Ramos (cell line): ENCODE measurements around the gene ELP1.
"Not testable (repeated sequence)": the region's sequence is repeated elsewhere in the genome, so short reads cannot be mapped to it uniquely, and the experiment has no call there.

ENCODE experiments used
- in situ Hi-C: fragments of 300-500 bp; cut with MboI; formaldehyde crosslinking; loops from one replicate; pipeline ENCODE4 v1.14.3; 2022; ENCODE audit warnings: low sequenced_read_pairs; ENCODE audit not compliant: unreplicated experiment

Gene ELP1

GRCh38 chr9:108934323-108934893 is 484 bp upstream of the ELP1 start, which contains the start of gene ABITRAM:
TSS of gene ABITRAM (plus strand) at chr9:108934400. CDS start at chr9:108934487, 87 bp downstream.
- in situ Hi-C loops, result no loop called here

GRCh38 chr9:108933231-108933717 is 650 bp downstream of the ELP1 start:
- in situ Hi-C loops, result no loop called here

- in situ Hi-C loops, result no loop called here
These were observed 5.5 kb downstream of the ELP1 start for GRCh38 chr9:108928386-108928785.

DNA sequence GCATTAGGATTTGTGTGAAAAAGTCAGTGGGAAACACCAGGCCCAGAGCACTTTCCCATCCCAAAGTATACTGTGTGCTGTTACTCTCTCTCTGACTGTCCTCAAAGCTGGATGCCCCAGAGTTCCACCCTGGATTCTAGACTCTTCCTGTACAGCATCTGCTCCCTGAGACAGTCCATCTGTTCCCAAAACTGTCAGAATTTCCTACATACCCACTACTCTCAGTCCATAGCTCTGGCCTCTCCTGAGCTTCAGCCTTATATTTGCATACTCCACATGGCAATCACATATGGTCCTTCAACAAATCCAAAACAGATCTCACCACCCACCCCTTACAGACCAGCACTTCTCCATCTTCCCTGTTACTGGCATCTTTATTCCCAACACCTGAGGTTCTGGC is 9.5 kb downstream of the ELP1 start:
- in situ Hi-C loops, result no loop called here

- in situ Hi-C loops, result no loop called here
These were observed 12.7 kb downstream of the ELP1 start for GRCh38 chr9:108921200-108921599.

DNA sequence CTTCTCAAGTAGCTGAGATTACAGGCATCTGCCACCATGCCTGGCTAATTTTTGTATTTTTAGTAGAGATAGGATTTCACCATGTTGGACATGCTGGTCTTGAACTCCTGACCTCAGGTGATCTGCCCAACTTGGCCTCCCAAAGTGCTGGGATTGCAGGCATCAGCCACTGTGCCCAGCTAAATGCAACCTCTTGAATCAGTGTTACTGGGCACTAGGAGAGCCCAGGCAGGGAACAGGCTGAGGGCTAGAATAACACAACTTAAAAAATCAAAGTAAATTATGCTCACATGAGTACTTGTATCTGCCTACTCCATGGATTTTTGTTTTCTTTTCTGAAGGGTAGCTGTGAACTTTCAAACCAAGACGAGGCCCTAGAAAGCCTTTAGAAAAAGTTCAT is 13.5 kb downstream of the ELP1 start:
- in situ Hi-C loops, result not testable (repeated sequence)

DNA sequence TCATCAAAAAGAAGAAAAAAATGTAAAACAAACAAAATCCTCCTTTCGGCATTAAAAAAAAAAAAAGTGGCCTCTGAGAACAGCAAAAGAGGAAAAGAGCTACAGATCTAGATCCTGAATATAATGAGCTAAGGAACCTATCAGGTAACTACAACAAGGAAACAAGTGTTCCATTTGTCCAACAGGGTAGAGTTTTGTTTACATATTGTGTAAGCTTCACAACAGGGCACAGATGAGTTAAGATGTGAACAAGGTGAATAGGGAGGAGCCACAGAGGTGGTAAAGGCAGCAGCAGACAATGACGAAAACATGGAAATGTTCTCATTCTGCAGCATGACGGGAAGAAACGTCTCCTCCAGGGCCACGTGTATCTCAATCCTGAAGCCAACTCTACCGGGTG is 14.4 kb downstream of the ELP1 start:
- in situ Hi-C loops, result no loop called here

- in situ Hi-C loops, result no loop called here
These were observed 20.5 kb downstream of the ELP1 start for GRCh38 chr9:108913391-108913790.

- in situ Hi-C loops, result no loop called here
These were observed 22.1 kb downstream of the ELP1 start for GRCh38 chr9:108911820-108912219.

GRCh38 chr9:108910914-108911313 is 23.0 kb downstream of the ELP1 start:
- in situ Hi-C loops, result no loop called here

DNA sequence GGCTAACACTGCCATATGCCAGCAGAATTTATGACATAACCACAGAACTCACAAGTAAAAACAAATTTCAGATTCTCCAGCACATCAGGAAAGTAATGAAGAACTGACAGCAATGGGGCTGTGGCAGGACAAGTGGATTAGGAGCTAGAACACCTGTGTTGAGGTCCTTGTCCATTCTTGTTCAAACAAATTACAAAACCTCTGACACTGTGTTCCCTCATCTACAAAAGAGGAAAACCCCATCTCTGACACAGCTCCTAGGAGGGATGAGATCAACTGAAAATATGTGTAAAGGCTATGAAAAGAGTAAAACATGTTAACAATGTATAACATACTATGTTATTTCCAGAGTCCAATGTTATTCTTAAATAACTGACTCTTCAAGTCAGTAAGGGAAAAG is 23.5 kb downstream of the ELP1 start:
- in situ Hi-C loops, result no loop called here

- in situ Hi-C loops, result no loop called here
These were observed 28.4 kb downstream of the ELP1 start for GRCh38 chr9:108905494-108905893.

- in situ Hi-C loops, result no loop called here
These were observed 29.8 kb downstream of the ELP1 start for GRCh38 chr9:108904161-108904560.

GRCh38 chr9:108903420-108904103 is 30.4 kb downstream of the ELP1 start:
- in situ Hi-C loops, result no loop called here

- in situ Hi-C loops, result no loop called here
These were observed 33.7 kb downstream of the ELP1 start for GRCh38 chr9:108900176-108900575.

GRCh38 chr9:108899023-108899695 is 34.8 kb downstream of the ELP1 start:
- in situ Hi-C loops, result not testable (repeated sequence)

DNA sequence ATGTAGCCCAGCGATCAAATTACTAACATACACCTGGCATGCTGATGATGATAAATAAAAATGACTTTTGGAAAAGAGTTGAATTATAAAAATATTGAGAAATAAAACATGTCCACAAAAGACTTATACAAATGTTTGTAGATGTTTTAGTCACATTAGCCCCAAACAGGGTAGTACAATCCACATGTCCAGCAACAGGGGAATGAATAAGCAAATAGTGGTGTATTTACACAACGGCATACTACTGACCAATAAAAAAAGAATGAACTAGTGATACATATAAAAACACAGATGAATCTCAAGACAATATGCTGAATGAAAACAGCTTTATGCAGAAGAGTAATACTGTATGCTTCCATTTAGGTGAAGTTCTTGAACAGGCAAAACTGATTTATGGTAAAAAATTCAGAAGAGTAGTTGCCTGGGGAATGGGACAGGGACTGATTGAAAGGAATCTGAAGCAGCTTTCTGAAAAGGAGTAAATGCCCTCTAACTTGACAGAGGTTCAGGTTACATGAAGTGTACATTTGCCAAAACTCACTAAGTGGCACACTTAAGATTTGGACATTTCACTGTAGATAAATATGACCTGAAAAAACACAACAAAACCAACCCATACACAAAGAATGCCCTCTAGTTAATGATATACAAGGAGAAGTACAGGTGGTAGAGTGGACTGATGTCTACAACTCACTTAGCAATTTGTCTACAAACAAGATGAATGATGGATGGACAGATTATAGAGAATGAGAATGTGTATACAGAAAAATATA is 36.4 kb downstream of the ELP1 start:
- in situ Hi-C loops, result no loop called here

GRCh38 chr9:108894225-108894997 is 39.5 kb downstream of the ELP1 start:
- in situ Hi-C loops, result no loop called here

DNA sequence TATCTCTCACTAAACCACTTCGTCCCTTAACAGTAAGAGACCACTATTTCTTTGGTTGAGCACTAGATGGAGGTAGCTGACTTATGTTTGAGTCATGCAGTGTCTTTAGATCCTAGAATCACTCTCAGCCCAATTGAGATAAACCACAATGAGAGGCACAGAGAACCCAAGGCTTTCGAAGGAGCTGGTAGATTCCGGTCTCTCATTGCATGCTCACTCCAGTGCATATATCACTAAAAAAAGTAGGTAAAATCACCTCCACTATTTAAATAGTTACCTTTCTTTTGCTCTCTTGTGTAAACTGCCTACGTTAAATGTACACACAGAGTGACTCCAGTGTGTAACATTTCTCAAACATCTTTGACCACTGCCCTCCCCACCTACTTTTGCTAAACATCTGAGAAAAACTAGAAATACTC is 44.3 kb downstream of the ELP1 start:
- in situ Hi-C loops, result no loop called here
